HL-60 (cell line): Measurements from ENCODE around the gene FAAP20.

Experiments used
- CTCF ChIP-seq: IDR thresholded peaks from one replicate; pipeline ENCODE4 v1.5.1; 2011; ENCODE audit warnings: low read length, control low read depth, inconsistent platforms; ENCODE audit not compliant: insufficient read depth
- SPI1 ChIP-seq: IDR thresholded peaks from 2 replicates; pipeline ENCODE4 v1.6.1; 2012; ENCODE audit warnings: low read depth, mild to moderate bottlenecking, borderline replicate concordance

DNA sequence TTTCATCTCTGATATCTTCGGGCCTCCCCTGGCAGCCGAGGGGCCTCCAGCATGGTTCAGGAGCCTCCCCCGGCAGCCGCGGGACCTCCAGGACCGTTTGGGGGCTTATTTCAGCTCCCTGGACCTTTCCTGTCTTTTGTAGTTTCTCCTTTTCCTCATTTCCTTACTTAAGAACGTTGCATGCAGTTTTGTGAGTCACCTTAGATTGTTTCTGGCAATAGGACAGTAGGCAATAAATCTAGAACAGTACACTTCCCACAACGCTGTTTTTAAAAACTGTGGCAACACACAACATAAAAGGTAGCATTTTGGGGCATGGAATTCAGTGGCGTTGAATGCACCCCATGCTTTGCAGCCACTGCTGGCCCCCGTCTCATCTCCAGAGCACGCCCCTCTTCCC, 24.4 kb downstream of the FAAP20 start:
- TF ChIP-seq SPI1 (no peak), CTCF (no peak)
